Activated CD4-positive, alpha-beta T cell treated with anti-CD3 and anti-CD28 coated beads, Interleukin-2, amount 10 ng/mL, durations not matched to agents 7 days and 5 days (primary cell): ENCODE data around the gene NFS1. TPM values are rescaled to one million over a fixed set of nuclear protein-coding genes. Genes with fewer than 3 reads are reported as not detected.
"Not testable (repeated sequence)": the region's sequence is repeated elsewhere in the genome, so short reads cannot be mapped to it uniquely, and the experiment has no call there.

Source experiments
- CTCF ChIA-PET: fragments of 350-600 bp; sonication (Branson Sonifier 250); formaldehyde crosslinking; loops from one replicate; lab custom pipeline; 2021; ENCODE audit warnings: antibody characterized with exemption; lab: Charles Lee
- POLR2A ChIA-PET: fragments of 350-600 bp; sonication (Branson Sonifier 250); formaldehyde crosslinking; loops from one replicate; lab custom pipeline; 2021; ENCODE audit warnings: antibody characterized with exemption; lab: Charles Lee
- DNase-seq: peaks from one replicate; pipeline ENCODE4 v3.0.0-alpha.2; 2020
- H3K27ac Mint-ChIP-seq: one replicate; pipeline ENCODE4 v1.8.0; 2021; ENCODE audit warnings: mild to moderate bottlenecking, moderate library complexity, mixed read lengths
- H3K27me3 Mint-ChIP-seq: one replicate; pipeline ENCODE4 v1.8.0; 2021; ENCODE audit warnings: mixed read lengths
- H3K36me3 Mint-ChIP-seq: one replicate; pipeline ENCODE4 v1.8.0; 2021; ENCODE audit warnings: low read depth, mixed read lengths
- H3K4me1 Mint-ChIP-seq: one replicate; pipeline ENCODE4 v1.8.0; 2021; ENCODE audit warnings: mixed read lengths
- H3K4me3 Mint-ChIP-seq: one replicate; pipeline ENCODE4 v1.8.0; 2021; ENCODE audit warnings: mild to moderate bottlenecking, moderate library complexity, mixed read lengths
- H3K9me3 Mint-ChIP-seq: one replicate; pipeline ENCODE4 v1.8.0; 2021; ENCODE audit warnings: mixed read lengths
- total RNA-seq, 2 experiments: library from RNA; stranded (reverse); gene quantifications; one replicate each; pipeline ENCODE4 v1.2.3, GENCODE V29; 2021

The NFS1 gene
- total RNA-seq, 2 experiments from 2014 or later, result 33.2 to 36.6 TPM

GRCh38 chr20:35714127-35714526, 15.0 kb upstream of the NFS1 start:
- DNase-seq, result no peak
- Mint-ChIP-seq H3K4me1 (peaks cover 62% of the 10 kb centered on the region), H3K27me3 (no peaks in the 10 kb centered on the region), H3K9me3 (no peaks in the 10 kb centered on the region), H3K36me3 (peaks cover 67% of the 10 kb centered on the region), H3K27ac (no peak overlapping the region), H3K4me3 (no peak overlapping the region)
- ChIA-PET POLR2A (interaction anchor here (1.3 kb wide), 1 partner anchor 28 kb away, joined by 3 read pairs; the partner anchor contains the start of gene RBM39), CTCF (interaction anchor here (0.6 to 1.5 kb wide), 3 partner anchors 8 to 13 kb away, joined by 3 read pairs; no protein-coding TSS in a partner anchor)

DNA sequence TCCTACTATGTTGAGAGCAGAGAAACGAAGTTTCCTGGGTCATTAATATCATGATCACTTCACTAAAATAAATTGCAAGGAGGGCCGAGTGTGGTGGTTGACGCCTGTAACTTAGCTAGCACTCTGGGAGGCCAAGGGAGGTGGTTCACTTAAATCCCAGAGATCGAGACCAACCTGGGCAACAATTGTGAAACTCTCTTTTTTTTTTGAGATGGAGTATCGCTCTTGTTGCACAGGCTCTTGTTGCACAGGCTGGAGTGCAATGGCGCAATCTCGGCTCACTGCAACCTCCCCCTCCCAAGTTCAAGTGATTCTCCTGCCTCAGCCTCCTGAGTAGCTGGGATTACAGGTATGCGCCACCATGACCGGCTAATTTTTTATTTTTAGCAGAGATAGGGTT, 14.0 kb upstream of the NFS1 start:
- ChIA-PET POLR2A (interaction anchor here (1.3 kb wide), 1 partner anchor 29 kb away, joined by 3 read pairs; the partner anchor contains the start of gene RBM39), CTCF (interaction anchor here (0.7 to 1.0 kb wide), 3 partner anchors 9 to 836 kb away, joined by 3 to 4 read pairs (median 3); no protein-coding TSS in a partner anchor)
- peaks cover 66% of the 10 kb centered on the region for H3K36me3 Mint-ChIP-seq
- not testable (repeated sequence) for DNase-seq, H3K27ac Mint-ChIP-seq, H3K27me3 Mint-ChIP-seq, H3K9me3 Mint-ChIP-seq, H3K4me3 Mint-ChIP-seq
- H3K4me1 Mint-ChIP-seq, result peaks cover 62% of the 10 kb centered on the region

GRCh38 chr20:35711588-35712209, 12.5 kb upstream of the NFS1 start:
- no peak for DNase-seq
- Mint-ChIP-seq H3K4me1 (peaks cover 57% of the 10 kb centered on the region), H3K27me3 (no peaks in the 10 kb centered on the region), H3K36me3 (peaks cover 64% of the 10 kb centered on the region), H3K27ac (peak overlapping the region; percentile 31), H3K4me3 (no peak overlapping the region), H3K9me3 (no peaks in the 10 kb centered on the region)
- CTCF ChIA-PET, result interaction anchor here (0.8 to 1.2 kb wide), 4 partner anchors 10 to 110 kb away, joined by 3 to 4 read pairs (median 4); no protein-coding TSS in a partner anchor
- POLR2A ChIA-PET, result interaction anchor here (0.6 kb wide), 2 partner anchors 16 to 32 kb away, joined by 3 to 5 read pairs; no protein-coding TSS in a partner anchor

- DNase-seq, result no peak
- peaks cover 55% of the 10 kb centered on the region for H3K4me1 Mint-ChIP-seq
- peaks cover 65% of the 10 kb centered on the region for H3K36me3 Mint-ChIP-seq
- POLR2A ChIA-PET, result interaction anchor here (0.6 kb wide), 2 partner anchors 16 to 33 kb away, joined by 3 to 5 read pairs; no protein-coding TSS in a partner anchor
- CTCF ChIA-PET, result interaction anchor here (0.8 to 1.2 kb wide), 4 partner anchors 10 to 110 kb away, joined by 3 to 4 read pairs (median 4); no protein-coding TSS in a partner anchor
- no peak overlapping the region for H3K4me3 Mint-ChIP-seq
- no peaks in the 10 kb centered on the region for H3K27me3 Mint-ChIP-seq
- H3K9me3 Mint-ChIP-seq, result no peaks in the 10 kb centered on the region
- peak overlapping the region; percentile 52 for H3K27ac Mint-ChIP-seq
These were observed 11.9 kb upstream of the NFS1 start for GRCh38 chr20:35710884-35711587.

DNA sequence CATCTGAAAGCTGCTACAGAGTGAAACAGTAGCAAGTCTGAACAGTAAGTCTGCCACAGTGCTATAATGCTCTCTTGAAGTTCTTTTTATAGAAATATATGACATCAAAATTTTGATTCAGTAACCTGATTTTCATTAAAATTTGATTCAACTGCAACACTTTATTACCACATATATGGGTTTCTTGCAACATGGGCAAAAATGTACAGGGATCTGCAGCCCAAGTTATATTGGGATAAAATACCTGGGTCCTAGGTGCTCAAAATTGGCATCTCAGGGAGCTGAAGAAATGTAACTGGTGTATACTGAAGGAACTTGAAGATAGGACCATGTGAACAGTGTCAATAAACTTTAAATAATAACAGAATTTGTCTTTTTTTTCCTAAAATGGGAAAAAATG, 10.9 kb upstream of the NFS1 start:
- ChIA-PET CTCF (interaction anchor here (0.5 to 0.8 kb wide), 2 partner anchors 9 to 83 kb away, joined by 3 read pairs; no protein-coding TSS in a partner anchor), POLR2A (no interaction called here)
- H3K27me3 Mint-ChIP-seq, result no peaks in the 10 kb centered on the region
- no peak for DNase-seq
- no peaks in the 10 kb centered on the region for H3K9me3 Mint-ChIP-seq
- no peak overlapping the region for H3K27ac Mint-ChIP-seq
- no peak overlapping the region for H3K4me3 Mint-ChIP-seq
- peaks cover 66% of the 10 kb centered on the region for H3K36me3 Mint-ChIP-seq
- H3K4me1 Mint-ChIP-seq, result peaks cover 51% of the 10 kb centered on the region

DNA sequence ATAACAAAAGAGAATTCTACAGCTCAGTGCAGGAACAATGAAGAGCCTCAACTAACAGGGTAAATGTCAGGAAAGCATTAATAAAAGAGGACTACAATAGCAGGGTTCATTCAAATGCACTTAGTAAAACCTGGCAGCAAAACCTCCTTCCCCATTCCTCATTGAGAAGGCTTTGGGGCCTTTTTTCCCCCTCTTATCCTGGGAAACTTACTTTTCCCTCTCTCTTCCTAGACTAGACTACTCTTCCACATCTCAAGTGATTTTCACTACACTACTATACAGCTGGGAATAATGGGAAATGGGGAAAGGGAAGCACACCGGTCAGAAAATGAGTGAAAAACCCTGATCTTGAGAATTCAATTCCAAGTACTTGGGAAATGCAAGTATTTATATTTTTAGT, 10.1 kb upstream of the NFS1 start:
- Mint-ChIP-seq H3K4me1 (peaks cover 52% of the 10 kb centered on the region), H3K36me3 (peaks cover 70% of the 10 kb centered on the region), H3K27me3 (no peaks in the 10 kb centered on the region), H3K27ac (no peak overlapping the region), H3K9me3 (no peaks in the 10 kb centered on the region), H3K4me3 (no peak overlapping the region)
- ChIA-PET CTCF (interaction anchor here (0.8 kb wide), 1 partner anchor 9 kb away, joined by 3 read pairs; no protein-coding TSS in a partner anchor), POLR2A (no interaction called here)
- DNase-seq, result no peak

GRCh38 chr20:35708502-35708901, 9.3 kb upstream of the NFS1 start:
- CTCF ChIA-PET, result no interaction called here

GRCh38 chr20:35706591-35707529, 7.7 kb upstream of the NFS1 start:
- H3K27ac Mint-ChIP-seq, H3K27me3 Mint-ChIP-seq, DNase-seq, H3K9me3 Mint-ChIP-seq, H3K4me3 Mint-ChIP-seq: not testable (repeated sequence)
- CTCF ChIA-PET, result interaction anchor here (1.1 to 1.7 kb wide), 3 partner anchors 13 to 35 kb away, joined by 3 to 5 read pairs (median 4); partner anchors contain the start of gene RBM39
- POLR2A ChIA-PET, result interaction anchor here (0.6 kb wide), 1 partner anchor 160 kb away, joined by 4 read pairs; no protein-coding TSS in a partner anchor
- H3K36me3 Mint-ChIP-seq, result peaks cover 74% of the 10 kb centered on the region
- H3K4me1 Mint-ChIP-seq, result peaks cover 44% of the 10 kb centered on the region

More at GRCh38 chr20:35708502-35708901, 9.3 kb upstream of the NFS1 start:
- Mint-ChIP-seq H3K9me3 (no peaks in the 10 kb centered on the region), H3K4me1 (peaks cover 51% of the 10 kb centered on the region), H3K36me3 (peaks cover 71% of the 10 kb centered on the region), H3K27ac (no peak overlapping the region), H3K4me3 (no peak overlapping the region), H3K27me3 (no peaks in the 10 kb centered on the region)
- POLR2A ChIA-PET, result no interaction called here
- DNase-seq, result no peak

- H3K27ac Mint-ChIP-seq, H3K4me3 Mint-ChIP-seq, H3K9me3 Mint-ChIP-seq, H3K27me3 Mint-ChIP-seq, POLR2A ChIA-PET, DNase-seq: not testable (repeated sequence)
- CTCF ChIA-PET, result interaction anchor here (0.8 to 1.7 kb wide), 5 partner anchors 9 to 36 kb away, joined by 3 to 5 read pairs (median 3); partner anchors contain the start of gene RBM39
- Mint-ChIP-seq H3K36me3 (peaks cover 67% of the 10 kb centered on the region), H3K4me1 (peaks cover 38% of the 10 kb centered on the region)
These were observed 6.7 kb upstream of the NFS1 start for GRCh38 chr20:35705894-35706293.

GRCh38 chr20:35704514-35705261, 5.5 kb upstream of the NFS1 start:
- no peak for DNase-seq
- POLR2A ChIA-PET, result interaction anchor here (0.6 kb wide), 1 partner anchor 64 kb away, joined by 5 read pairs; no protein-coding TSS in a partner anchor
- Mint-ChIP-seq H3K4me3 (no peak overlapping the region), H3K4me1 (peaks cover 37% of the 10 kb centered on the region), H3K27ac (no peak overlapping the region), H3K27me3 (no peaks in the 10 kb centered on the region), H3K9me3 (no peaks in the 10 kb centered on the region), H3K36me3 (peaks cover 64% of the 10 kb centered on the region)
- CTCF ChIA-PET, result interaction anchor here (0.6 to 1.7 kb wide), 5 partner anchors 14 to 33 kb away, joined by 3 to 5 read pairs (median 3); no protein-coding TSS in a partner anchor
